Sigmoid colon (tissue), 4 donors: ENCODE data around the gene SFRP2.

Experiments
- CTCF ChIP-seq, 4 experiments: fragments of 450-650 bp in 3 of 4; fragments of 200-600 bp in 1 of 4; IDR thresholded peaks; one replicate each; pipeline ENCODE4 v1.5.1; 2016 to 2019; ENCODE audit warnings: antibody characterized with exemption in 4 of 4, mild to moderate bottlenecking in 3 of 4, moderate library complexity in 2 of 4
- POLR2AphosphoS5 ChIP-seq, 4 donors: sonication (generic); formaldehyde crosslinking; IDR thresholded peaks; one replicate each; pipeline ENCODE4 v1.6.1; 2017; ENCODE audit warnings: antibody characterized with exemption in 4 of 4

- TF ChIP-seq CTCF (IDR thresholded peaks at IDR 0.05) (no peak), POLR2AphosphoS5 (IDR thresholded peaks at IDR 0.05) (no peak)
Measured at GRCh38 chr4:153831245-153831644, 42.4 kb upstream of the SFRP2 start.
